H1 (cell line): Measurements from ENCODE around the gene RIMBP2. TPM values are rescaled to one million over a fixed set of nuclear protein-coding genes. Genes with fewer than 3 reads are reported as not detected.

Source experiments
- CTCF ChIA-PET: fragments of 300-600 bp; sonication (Branson Sonifier 250); formaldehyde crosslinking; loops from one replicate; lab custom pipeline; 2021; ENCODE audit not compliant: partially characterized antibody; lab: Charles Lee
- POLR2A ChIA-PET: fragments of 300-600 bp; sonication (Branson Sonifier 250); formaldehyde crosslinking; loops from one replicate; lab custom pipeline; 2021; ENCODE audit warnings: inconsistent platforms; ENCODE audit not compliant: partially characterized antibody; lab: Charles Lee
- DNase-seq, 2 experiments: peaks; one replicate each; pipeline versions ENCODE4 v3.0.0 to v3.0.0-alpha.2; 2010 to 2022; ENCODE audit warnings: low spot score in 2 of 2, low read depth in 1 of 2, mixed read lengths in 1 of 2
- FAIRE-seq: peaks from 2 replicates; lab custom pipeline; 2011; peaks lifted over from hg19 to GRCh38; lab: Jason Lieb, UNC
- H2AFZ ChIP-seq: 2 replicates; pipeline ENCODE4 v1.8.1; 2012; ENCODE audit warnings: low read length, inconsistent platforms
- H2AK5ac ChIP-seq: 2 replicates; pipeline ENCODE4 v1.6.1; 2013; ENCODE audit warnings: low read depth, low read length
- H2BK120ac ChIP-seq: replicated peaks from 2 replicates; pipeline ENCODE3; 2013; ENCODE audit warnings: low read depth, low read length, inconsistent platforms
- H2BK12ac ChIP-seq: 2 replicates; pipeline ENCODE4 v1.6.1; 2013; ENCODE audit warnings: low read depth, low read length
- H2BK15ac ChIP-seq: 2 replicates; pipeline ENCODE4 v1.6.1; 2013; ENCODE audit warnings: low read length
- H2BK20ac ChIP-seq: 2 replicates; pipeline ENCODE4 v1.6.1; 2013; ENCODE audit warnings: low read length
- H2BK5ac ChIP-seq: 2 replicates; pipeline ENCODE4 v1.6.1; 2013; ENCODE audit warnings: low read depth, low read length
- H3K14ac ChIP-seq: 2 replicates; pipeline ENCODE4 v1.6.1; 2013; ENCODE audit warnings: inconsistent platforms; ENCODE audit not compliant: insufficient read length
- H3K18ac ChIP-seq: 2 replicates; pipeline ENCODE4 v1.6.1; 2013; ENCODE audit warnings: low read length; ENCODE audit errors: extremely low read depth
- H3K23ac ChIP-seq: 2 replicates; pipeline ENCODE4 v1.6.1; 2013; ENCODE audit warnings: inconsistent platforms; ENCODE audit not compliant: insufficient read length
- H3K23me2 ChIP-seq: 2 replicates; pipeline ENCODE4 v1.6.1; 2013; ENCODE audit warnings: low read depth, low read length
- H3K27ac ChIP-seq: 2 replicates; pipeline ENCODE4 v1.6.1; 2011; ENCODE audit warnings: low read depth, low read length, inconsistent platforms
- H3K27me3 ChIP-seq, 4 experiments: replicated peaks in 1 of 4; 1 replicate in 1 of 4; 2 replicates in 3 of 4; pipeline versions ENCODE4 v1.6.1 to v1.8.1; 2011 to 2013; ENCODE audit warnings: low read length in 3 of 4, mild to moderate bottlenecking in 3 of 4, inconsistent platforms in 2 of 4, mixed read lengths in 2 of 4, moderate library complexity in 1 of 4; ENCODE audit not compliant: control insufficient read depth in 3 of 4, insufficient read depth in 3 of 4; ENCODE audit errors: extremely low read depth in 1 of 4
- H3K36me3 ChIP-seq, 4 experiments: 2 replicates each; pipeline versions ENCODE4 v1.6.1 to v1.8.1; 2011 to 2013; ENCODE audit warnings: mild to moderate bottlenecking in 4 of 4, low read length in 3 of 4, moderate library complexity in 2 of 4, control low read depth in 1 of 4, inconsistent platforms in 1 of 4; ENCODE audit not compliant: insufficient read depth in 4 of 4, control insufficient read depth in 2 of 4
- H3K4ac ChIP-seq: replicated peaks from 2 replicates; pipeline ENCODE3; 2013; ENCODE audit warnings: low read length, low read depth, mixed read lengths, inconsistent platforms; ENCODE audit not compliant: insufficient read length
- H3K4me1 ChIP-seq, 4 experiments: replicated peaks in 1 of 4; 1 replicate in 1 of 4; 2 replicates in 3 of 4; pipeline versions ENCODE4 v1.6.1 to v1.8.1; 2011 to 2013; ENCODE audit warnings: low read length in 3 of 4, inconsistent platforms in 2 of 4, mixed read lengths in 1 of 4; ENCODE audit not compliant: insufficient read depth in 4 of 4, control insufficient read depth in 3 of 4
- H3K4me2 ChIP-seq, 2 experiments: 2 replicates each; pipeline versions ENCODE4 v1.6.1 to v1.8.1; 2011 to 2013; ENCODE audit warnings: low read depth in 2 of 2, low read length in 2 of 2, control low read depth in 1 of 2, inconsistent platforms in 1 of 2, mild to moderate bottlenecking in 1 of 2; ENCODE audit not compliant: insufficient read depth in 1 of 2
- H3K4me3 ChIP-seq, 4 experiments: fragments of 200-600, 300-600 bp in 1 of 4; sonication (generic), shearing (Covaris generic), sonication (Bioruptor Twin) in 1 of 4; 2 replicates each; pipeline versions ENCODE4 v1.5.1 to v1.8.1; 2011 to 2016; ENCODE audit warnings: low read length in 4 of 4, low read depth in 3 of 4, control low read depth in 2 of 4, inconsistent platforms in 2 of 4, mild to moderate bottlenecking in 2 of 4, mixed read lengths in 1 of 4, moderate library complexity in 1 of 4; ENCODE audit not compliant: insufficient read depth in 2 of 4; ENCODE audit errors: extremely low read depth in 1 of 4
- H3K56ac ChIP-seq: replicated peaks from 2 replicates; pipeline ENCODE3; 2013; ENCODE audit warnings: low read depth, mild to moderate bottlenecking, mixed read lengths, low read length, inconsistent platforms; ENCODE audit not compliant: insufficient read length
- H3K79me1 ChIP-seq: 2 replicates; pipeline ENCODE4 v1.6.1; 2013; ENCODE audit warnings: low read depth, low read length, control low read depth
- H3K79me2 ChIP-seq, 2 experiments: 2 replicates each; pipeline versions ENCODE4 v1.6.1 to v1.8.1; 2012 to 2013; ENCODE audit warnings: low read length in 2 of 2, mild to moderate bottlenecking in 2 of 2, inconsistent platforms in 1 of 2; ENCODE audit not compliant: insufficient read depth in 2 of 2, control insufficient read depth in 1 of 2
- H3K9ac ChIP-seq, 4 experiments: replicated peaks in 1 of 4; 1 replicate in 1 of 4; 2 replicates in 3 of 4; pipeline versions ENCODE4 v1.6.1 to v1.8.1; 2011 to 2013; ENCODE audit warnings: low read depth in 3 of 4, low read length in 3 of 4, control low read depth in 2 of 4, mild to moderate bottlenecking in 2 of 4, moderate library complexity in 2 of 4, inconsistent platforms in 1 of 4; ENCODE audit errors: extremely low read depth in 1 of 4
- H3K9me3 ChIP-seq, 2 experiments: 2 replicates each; pipeline versions ENCODE4 v1.6.1 to v1.8.1; 2012 to 2013; ENCODE audit warnings: mild to moderate bottlenecking in 2 of 2, moderate library complexity in 2 of 2, control low read depth in 1 of 2, inconsistent platforms in 1 of 2, low read depth in 1 of 2, low read length in 1 of 2, mixed read lengths in 1 of 2; ENCODE audit not compliant: insufficient read depth in 2 of 2
- H4K20me1 ChIP-seq, 2 experiments: replicated peaks in 1 of 2; 2 replicates each; pipeline versions ENCODE3 to v1.8.1; 2011 to 2013; ENCODE audit warnings: inconsistent platforms in 2 of 2, low read length in 2 of 2, mild to moderate bottlenecking in 1 of 2; ENCODE audit not compliant: insufficient read depth in 2 of 2, control insufficient read depth in 1 of 2
- H4K5ac ChIP-seq: 2 replicates; pipeline ENCODE4 v1.6.1; 2013; ENCODE audit warnings: low read length, low read depth, mixed read lengths, inconsistent platforms; ENCODE audit not compliant: insufficient read length
- H4K8ac ChIP-seq: 2 replicates; pipeline ENCODE4 v1.8.0; 2013; ENCODE audit warnings: mild to moderate bottlenecking, moderate library complexity, low read length, inconsistent platforms; ENCODE audit not compliant: insufficient read depth; ENCODE audit errors: extremely low read depth
- H4K91ac ChIP-seq: replicated peaks from 2 replicates; pipeline ENCODE3; 2013; ENCODE audit warnings: low read length, mixed read lengths, inconsistent platforms; ENCODE audit not compliant: insufficient read length
- ASH2L ChIP-seq: fragments of 200-600, 300-600 bp; sonication (generic); IDR thresholded peaks from one replicate; pipeline ENCODE4 v1.7.1; 2017; ENCODE audit warnings: low read length
- CBX5 ChIP-seq: fragments of 300-800, 300-1000 bp; sonication (generic); IDR thresholded peaks from 2 replicates; pipeline ENCODE4 v1.7.1; 2016; ENCODE audit warnings: antibody characterized with exemption, low read length, low read depth
- CBX8 ChIP-seq: fragments of 300-800, 300-1000 bp; sonication (generic); IDR thresholded peaks from 2 replicates; pipeline ENCODE4 v1.7.1; 2016; ENCODE audit warnings: low read depth, low read length, borderline replicate concordance
- CHD1 ChIP-seq: IDR thresholded peaks from 2 replicates; pipeline ENCODE4 v1.6.1; 2012; ENCODE audit warnings: low read depth, low read length, improper control_type of control experiment
- CTBP2 ChIP-seq: IDR thresholded peaks from 2 replicates; pipeline ENCODE4 v1.7.0; 2011; ENCODE audit warnings: borderline replicate concordance, mild to moderate bottlenecking, moderate library complexity, mixed read lengths, low read length; ENCODE audit not compliant: insufficient read depth, insufficient read length
- GTF2F1 ChIP-seq: IDR thresholded peaks from 2 replicates; pipeline ENCODE4 v1.6.1; 2012; ENCODE audit warnings: low read depth, low read length, improper control_type of control experiment, borderline replicate concordance
- HDAC2 ChIP-seq, 2 experiments: fragments of 300-600 bp in 1 of 2; sonication (generic) in 1 of 2; IDR thresholded peaks; 2 replicates each; pipeline ENCODE4 v1.6.1; 2011 to 2012; ENCODE audit warnings: low read depth in 2 of 2, low read length in 2 of 2, mild to moderate bottlenecking in 2 of 2, moderate library complexity in 2 of 2, borderline replicate concordance in 1 of 2, inconsistent platforms in 1 of 2
- MAFK ChIP-seq: IDR thresholded peaks from 2 replicates; pipeline ENCODE4 v1.6.1; 2012; ENCODE audit warnings: low read depth, mild to moderate bottlenecking, improper control_type of control experiment, low read length
- MAX ChIP-seq: IDR thresholded peaks from 2 replicates; pipeline ENCODE4 v1.6.1; 2012; ENCODE audit warnings: inconsistent platforms
- RBBP5 ChIP-seq: IDR thresholded peaks from 2 replicates; pipeline ENCODE4 v1.7.1; 2012; ENCODE audit warnings: low read depth, mild to moderate bottlenecking, inconsistent platforms, low read length, moderate library complexity, borderline replicate concordance
- SAP30 ChIP-seq: fragments of 300-600 bp; sonication (generic); IDR thresholded peaks from 2 replicates; pipeline ENCODE4 v1.7.1; 2012; ENCODE audit warnings: low read length, moderate library complexity, mild to moderate bottlenecking, inconsistent platforms; ENCODE audit not compliant: insufficient read depth, insufficient replicate concordance
- SIX5 ChIP-seq: IDR thresholded peaks from 2 replicates; pipeline ENCODE4 v1.6.1; 2011; ENCODE audit warnings: mild to moderate bottlenecking, low read depth, low read length
- SP1 ChIP-seq: IDR thresholded peaks from 2 replicates; pipeline ENCODE4 v1.6.1; 2011; ENCODE audit warnings: low read depth, low read length
- ZNF274 ChIP-seq: IDR thresholded peaks from 2 replicates; pipeline ENCODE4 v1.7.0; 2012; ENCODE audit warnings: low read length, borderline replicate concordance; ENCODE audit errors: extremely low read depth
- WGBS, 2 experiments: shearing (Covaris generic) in 1 of 2; methylation state at CpG; one replicate each; pipeline versions ENCODE4 v1.1.6 to v1.1.7; 2013 to 2015; ENCODE audit warnings: low lambda C conversion rate in 2 of 2, mixed read lengths in 2 of 2, inconsistent platforms in 1 of 2, low coverage in 1 of 2, missing lambda C conversion rate in 1 of 2; ENCODE audit not compliant: insufficient replicate concordance in 2 of 2, insufficient coverage in 1 of 2, insufficient read length in 1 of 2; ENCODE audit errors: extremely low coverage in 1 of 2, missing lambda C conversion rate in 1 of 2; 5-methylcytosine and 5-hydroxymethylcytosine counted together
- polyA plus RNA-seq, 7 experiments: library from polyadenylated mRNA; depleted of rRNA in 3 of 7; stranded (reverse) in 5 of 7; unstranded in 2 of 7; fragments of >200 nt in 5 of 7; fragments of 200-250 nt in 2 of 7; gene quantifications; 1 replicate in 5 of 7; 2 replicates in 1 of 7; 4 replicates in 1 of 7; pipeline versions ENCODE4 v1.2.1 to v1.2.3, GENCODE V29; 2011 to 2013; ENCODE audit warnings: missing spikeins in 2 of 7, mixed read lengths in 2 of 7
- total RNA-seq: library from RNA; stranded (reverse); fragmentation: NEBNext Ultra II Directional; extraction: Animal tissue kit (Norgen Biotek cat#: 25700); gene quantifications from 2 replicates; pipeline ENCODE4 v1.2.1, GENCODE V29; 2021

RIMBP2 gene
- total and polyA plus RNA-seq, 2 of the 8 experiments (the other 6 are each of a cell fraction or from before 2014, with no cell fraction given), result 0.18 to 0.65 TPM

GRCh38 chr12:130367003-130367402 is 349.1 kb downstream of the RIMBP2 start:
- Histone ChIP-seq H3K36me3 (no peaks in the 10 kb centered on the region), H2BK15ac (no peak overlapping the region), H2BK5ac (no peak overlapping the region), H3K4ac (no peak overlapping the region), H4K8ac (no peak overlapping the region), H4K20me1 (no peaks in the 10 kb centered on the region), H3K9ac (no peak overlapping the region), H3K79me1 (no peaks in the 10 kb centered on the region), H3K14ac (no peak overlapping the region), H3K27me3 (no peaks in the 10 kb centered on the region; a peak in 2 of 7 replicates), H4K91ac (no peak overlapping the region), H2AFZ (no peak overlapping the region), H3K9me3 (no peaks in the 10 kb centered on the region), H3K4me1 (peaks cover 0 to 5% (median 0%) of the 10 kb centered on the region in 4 experiments; a peak in 1 of 7 replicates), H2AK5ac (no peak overlapping the region), H2BK120ac (no peak overlapping the region), H3K56ac (no peak overlapping the region), H3K27ac (no peak overlapping the region), H2BK20ac (no peak overlapping the region), H4K5ac (no peak overlapping the region), H3K18ac (no peak overlapping the region), H3K23me2 (no peaks in the 10 kb centered on the region), H3K4me2 (no peak overlapping the region), H3K4me3 (no peak overlapping the region), H3K79me2 (no peaks in the 10 kb centered on the region), H3K23ac (no peak overlapping the region), H2BK12ac (no peak overlapping the region)
- DNase-seq, result no peak
- ChIA-PET POLR2A (no interaction called here), CTCF (interaction anchor here (0.7 kb wide), 1 partner anchor 389 kb away, joined by 4 read pairs; no protein-coding TSS in a partner anchor)
- WGBS, 2 experiments, result 87% methylated on average over 2 of the region's 2 CpGs; no CpG with 5 or more reads in 1 of the 2 experiments
- no peak for FAIRE-seq
- TF ChIP-seq SP1, result no peak
- TF ChIP-seq CBX8, result no peak
- no peak for TF ChIP-seq CHD1
- TF ChIP-seq CTBP2, result no peak
- no peak for TF ChIP-seq CBX5
- no peak for TF ChIP-seq ASH2L
- TF ChIP-seq SAP30, result no peak
- no peak for TF ChIP-seq MAFK
- TF ChIP-seq RBBP5, result no peak
- TF ChIP-seq HDAC2 (IDR thresholded peaks at IDR 0.05; ENCODE audit: borderline replicate concordance in 1 of 2, low read depth in 2 of 2, low read length in 2 of 2), result no peak
- no peak for TF ChIP-seq SIX5
- TF ChIP-seq MAX, result no peak
- TF ChIP-seq GTF2F1, result no peak
- no peak for TF ChIP-seq ZNF274
